K562 (cell line): ENCODE results near the gene GJE1. TPM values are rescaled to one million over a fixed set of nuclear protein-coding genes. Genes with fewer than 3 reads are reported as not detected.

Source experiments
- CXXC5 ChIP-seq: fragments of 250-450 bp; sonication (Bioruptor Pico); IDR thresholded peaks from 2 replicates; pipeline ENCODE4 v1.8.0; 2022; ENCODE audit warnings: inconsistent platforms, mild to moderate bottlenecking, moderate library complexity
- DACH1 ChIP-seq: fragments of 450-650 bp; IDR thresholded peaks from 2 replicates; pipeline ENCODE4 v1.6.1; 2018; ENCODE audit not compliant: partially characterized antibody
- DIDO1 ChIP-seq: fragments of 450-650 bp; IDR thresholded peaks from 2 replicates; pipeline ENCODE4 v1.6.1; 2016; ENCODE audit warnings: low read depth, missing biosample characterization, missing genetic modification characterization
- DNMT1 ChIP-seq: fragments of 450-650 bp; IDR thresholded peaks from 2 replicates; pipeline ENCODE4 v1.6.1; 2016; ENCODE audit warnings: antibody characterized with exemption, mild to moderate bottlenecking
- FUS ChIP-seq: fragments of 200-400 bp; formaldehyde crosslinking; optimal IDR thresholded peaks from 2 replicates; pipeline ENCODE3; 2017; ENCODE audit warnings: low read depth, low read length
- GATAD2A ChIP-seq: fragments of 450-650 bp; IDR thresholded peaks from 2 replicates; pipeline ENCODE4 v1.6.1; 2017
- HSF4 ChIP-seq: fragments of 250-450 bp; sonication (Bioruptor Pico); IDR thresholded peaks from 2 replicates; pipeline ENCODE4 v2.1.2; 2022; ENCODE audit warnings: mild to moderate bottlenecking, moderate library complexity, borderline replicate concordance
- NCOR1 ChIP-seq: fragments of 450-650 bp; IDR thresholded peaks from 2 replicates; pipeline ENCODE4 v1.6.1; 2016; ENCODE audit warnings: mild to moderate bottlenecking, moderate library complexity
- NEUROD1 ChIP-seq: fragments of 150-350 bp; IDR thresholded peaks from 2 replicates; pipeline ENCODE4 v1.6.1; 2014; ENCODE audit warnings: borderline replicate concordance, low read length, low read depth; ENCODE audit not compliant: partially characterized antibody
- NFRKB ChIP-seq: fragments of 450-650 bp; IDR thresholded peaks from 2 replicates; pipeline ENCODE4 v1.6.1; 2016; ENCODE audit warnings: low read depth
- NR1H2 ChIP-seq: sonication (generic); formaldehyde crosslinking; IDR thresholded peaks from 2 replicates; pipeline ENCODE4 v1.4.0; 2020; ENCODE audit warnings: mild to moderate bottlenecking, missing genetic modification reagents
- PHF21A ChIP-seq: fragments of 450-650 bp; IDR thresholded peaks from 2 replicates; pipeline ENCODE4 v1.6.1; 2017; ENCODE audit warnings: low read depth, borderline replicate concordance
- RHOXF2B ChIP-seq: fragments of 250-450 bp; sonication (Bioruptor Pico); conservative IDR thresholded peaks from 2 replicates; pipeline ENCODE4 v1.5.1; 2021
- SAFB2 ChIP-seq: fragments of 200-400 bp; formaldehyde crosslinking; IDR thresholded peaks from 2 replicates; pipeline ENCODE4 v1.6.1; 2018; ENCODE audit warnings: borderline replicate concordance, low read length, low read depth, moderate library complexity; ENCODE audit not compliant: severe bottlenecking
- SNAPC5 ChIP-seq: fragments of 250-450 bp; sonication (Bioruptor Pico); IDR thresholded peaks from 2 replicates; pipeline ENCODE4 v1.8.0; 2021; ENCODE audit warnings: moderate library complexity, mild to moderate bottlenecking, inconsistent platforms
- TRIM25 ChIP-seq: fragments of 450-650 bp; IDR thresholded peaks from 2 replicates; pipeline ENCODE4 v1.7.0; 2016; ENCODE audit warnings: borderline replicate concordance
- WHSC1 ChIP-seq: IDR thresholded peaks from one replicate; pipeline ENCODE4 v1.6.1; 2012; ENCODE audit warnings: low read length, control low read depth, inconsistent platforms
- XRCC4 ChIP-seq: IDR thresholded peaks from one replicate; pipeline ENCODE4 v1.6.1; 2011; ENCODE audit not compliant: insufficient read depth, insufficient read length; ENCODE audit errors: extremely low read depth
- ZC3H4 ChIP-seq: sonication (generic); formaldehyde crosslinking; IDR thresholded peaks from 2 replicates; pipeline ENCODE4 v1.9.0; 2021; ENCODE audit warnings: missing genetic modification reagents, borderline replicate concordance
- ZNF134 ChIP-seq: fragments of 250-450 bp; sonication (Bioruptor Pico); conservative IDR thresholded peaks from 2 replicates; pipeline ENCODE4 v1.4.0; 2020
- ZNF583 ChIP-seq: fragments of 250-450 bp; sonication (Bioruptor Pico); IDR thresholded peaks from 2 replicates; pipeline ENCODE4 v1.4.0; 2020
- ZNF695 ChIP-seq: fragments of 450-650 bp; formaldehyde crosslinking; IDR thresholded peaks from 2 replicates; pipeline ENCODE4 v1.4.0; 2020; ENCODE audit warnings: mild to moderate bottlenecking, moderate library complexity
- polyA plus RNA-seq, 8 experiments: library from polyadenylated mRNA; depleted of rRNA in 4 of 8; stranded (reverse) in 5 of 8; unstranded in 3 of 8; fragments of >200 nt; fragmentation: Nextera tagmentation in 2 of 8; fragmentation: Illumina TruSeq in 1 of 8; extraction: Ambion mirVana in 2 of 8; extraction: Trizol in 1 of 8; gene quantifications; 2 replicates each; pipeline versions ENCODE4 v1.2.1 to v1.2.3, GENCODE V29; 2011 to 2014; ENCODE audit warnings: inconsistent platforms in 1 of 8, missing spikeins in 1 of 8
- total RNA-seq, 7 experiments: library from RNA; depleted of rRNA in 6 of 7; stranded (reverse); fragments of >200 nt in 6 of 7; fragmentation: Illumina TruSeq in 2 of 7; extraction: Trizol in 2 of 7; gene quantifications; 2 replicates each; pipeline versions ENCODE4 v1.2.1 to v1.2.3, GENCODE V29; 2011 to 2021; ENCODE audit warnings: low replicate concordance in 1 of 7
- TF ChIP-seq, protein P1 (sequence below): fragments of 450-650 bp; formaldehyde crosslinking; IDR thresholded peaks from 2 replicates; pipeline ENCODE4 v1.4.0; 2022; ENCODE audit warnings: missing genetic modification characterization
- TF ChIP-seq, protein P2 (sequence below): sonication (generic); formaldehyde crosslinking; IDR thresholded peaks from 2 replicates; pipeline ENCODE4 v1.8.1; 2023; ENCODE audit warnings: mild to moderate bottlenecking, missing genetic modification reagents, moderate library complexity
- TF ChIP-seq, protein P3 (sequence below): fragments of 250-450 bp; sonication (Bioruptor Pico); IDR thresholded peaks from 2 replicates; pipeline ENCODE4 v1.4.0; 2020; ENCODE audit warnings: mild to moderate bottlenecking, moderate library complexity

The GJE1 gene
- total and polyA plus RNA-seq, 9 of the 15 experiments (the other 6 are each of a cell fraction or from before 2014, with no cell fraction given), result not detected

DNA sequence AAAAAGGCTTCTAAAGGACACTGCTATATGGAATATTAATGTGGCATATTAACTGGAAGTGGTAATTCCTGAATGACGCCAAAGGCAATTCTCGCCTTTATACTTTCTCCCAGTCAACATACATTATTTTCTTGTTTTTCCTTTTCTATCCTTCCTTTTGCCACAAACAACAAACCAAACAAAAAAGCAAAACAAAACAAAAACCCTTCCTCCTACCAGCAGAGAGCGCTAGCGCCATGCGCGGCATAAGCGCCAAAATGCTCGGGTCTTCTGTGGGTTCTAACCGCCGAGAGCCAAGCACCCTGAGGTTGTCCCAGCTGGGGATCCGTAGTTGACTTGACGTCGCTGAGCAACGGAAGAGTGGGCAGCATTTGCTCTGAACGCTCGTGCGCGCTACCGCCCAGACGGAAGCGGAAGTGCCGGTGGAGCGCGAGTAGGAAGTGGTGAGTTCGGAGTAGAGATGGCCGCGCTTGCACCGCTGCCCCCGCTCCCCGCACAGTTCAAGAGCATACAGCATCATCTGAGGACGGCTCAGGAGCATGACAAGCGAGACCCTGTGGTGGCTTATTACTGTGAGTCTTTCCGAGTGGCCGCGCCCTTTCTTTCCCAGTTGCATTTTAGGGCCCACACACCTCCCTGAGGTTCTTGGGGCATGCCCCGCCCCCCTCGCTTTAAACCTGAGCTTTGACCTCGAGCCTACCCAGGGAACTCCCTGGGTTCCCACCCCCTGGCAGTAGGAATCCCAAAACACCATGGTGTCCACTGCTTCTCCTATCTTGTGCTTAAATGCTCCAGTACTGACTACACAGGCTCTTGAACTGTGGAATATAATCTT, 14.3 kb downstream of the GJE1 start, which contains the start of the genes NMBR and VTA1 (continued):
- TF ChIP-seq TRIM25 (no peak; the same call in 1 of the 2 replicates), ZNF134 (CRISPR knock-in tag) (no peak), GATAD2A (no peak), ZNF695 (no peak), FUS (no peak), NCOR1 (peak; percentile 47), DNMT1 (no peak), ZC3H4 (no peak), PHF21A (peak; percentile 79; the same call in 1 of the 2 replicates), SNAPC5 (CRISPR knock-in tag) (no peak), NFRKB (peak; percentile 85), NEUROD1 (peak; percentile 92), CXXC5 (CRISPR knock-in tag) (peak; percentile 93), DIDO1 (tag) (peak; percentile 72; the same call in 1 of the 2 replicates), HSF4 (CRISPR knock-in tag) (no peak), RHOXF2B (CRISPR knock-in tag) (no peak), DACH1 (no peak), SAFB2 (no peak), WHSC1 (no peak), ZNF583 (CRISPR knock-in tag) (no peak), NR1H2 (CRISPR knock-in tag) (no peak), XRCC4 (no peak)
- TF ChIP-seq, protein P1, sequence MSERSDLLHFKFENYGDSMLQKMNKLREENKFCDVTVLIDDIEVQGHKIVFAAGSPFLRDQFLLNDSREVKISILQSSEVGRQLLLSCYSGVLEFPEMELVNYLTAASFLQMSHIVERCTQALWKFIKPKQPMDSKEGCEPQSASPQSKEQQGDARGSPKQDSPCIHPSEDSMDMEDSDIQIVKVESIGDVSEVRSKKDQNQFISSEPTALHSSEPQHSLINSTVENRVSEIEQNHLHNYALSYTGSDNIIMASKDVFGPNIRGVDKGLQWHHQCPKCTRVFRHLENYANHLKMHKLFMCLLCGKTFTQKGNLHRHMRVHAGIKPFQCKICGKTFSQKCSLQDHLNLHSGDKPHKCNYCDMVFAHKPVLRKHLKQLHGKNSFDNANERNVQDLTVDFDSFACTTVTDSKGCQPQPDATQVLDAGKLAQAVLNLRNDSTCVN, result no peak
- TF ChIP-seq, protein P2, sequence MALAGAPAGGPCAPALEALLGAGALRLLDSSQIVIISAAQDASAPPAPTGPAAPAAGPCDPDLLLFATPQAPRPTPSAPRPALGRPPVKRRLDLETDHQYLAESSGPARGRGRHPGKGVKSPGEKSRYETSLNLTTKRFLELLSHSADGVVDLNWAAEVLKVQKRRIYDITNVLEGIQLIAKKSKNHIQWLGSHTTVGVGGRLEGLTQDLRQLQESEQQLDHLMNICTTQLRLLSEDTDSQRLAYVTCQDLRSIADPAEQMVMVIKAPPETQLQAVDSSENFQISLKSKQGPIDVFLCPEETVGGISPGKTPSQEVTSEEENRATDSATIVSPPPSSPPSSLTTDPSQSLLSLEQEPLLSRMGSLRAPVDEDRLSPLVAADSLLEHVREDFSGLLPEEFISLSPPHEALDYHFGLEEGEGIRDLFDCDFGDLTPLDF (CRISPR knock-in tag), result peak; percentile 79
- TF ChIP-seq, protein P3, sequence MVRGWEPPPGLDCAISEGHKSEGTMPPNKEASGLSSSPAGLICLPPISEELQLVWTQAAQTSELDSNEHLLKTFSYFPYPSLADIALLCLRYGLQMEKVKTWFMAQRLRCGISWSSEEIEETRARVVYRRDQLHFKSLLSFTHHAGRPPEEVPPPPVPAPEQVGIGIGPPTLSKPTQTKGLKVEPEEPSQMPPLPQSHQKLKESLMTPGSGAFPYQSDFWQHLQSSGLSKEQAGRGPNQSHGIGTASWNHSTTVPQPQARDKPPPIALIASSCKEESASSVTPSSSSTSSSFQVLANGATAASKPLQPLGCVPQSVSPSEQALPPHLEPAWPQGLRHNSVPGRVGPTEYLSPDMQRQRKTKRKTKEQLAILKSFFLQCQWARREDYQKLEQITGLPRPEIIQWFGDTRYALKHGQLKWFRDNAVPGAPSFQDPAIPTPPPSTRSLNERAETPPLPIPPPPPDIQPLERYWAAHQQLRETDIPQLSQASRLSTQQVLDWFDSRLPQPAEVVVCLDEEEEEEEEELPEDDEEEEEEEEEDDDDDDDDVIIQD (CRISPR knock-in tag), result no peak
